HepG2 (cell line): Measurements from ENCODE around the gene HNRNPA2B1. TPM values are rescaled to one million over a fixed set of nuclear protein-coding genes. Genes with fewer than 3 reads are reported as not detected.

Experiments
- AGO2 ChIP-seq: fragments of 200-400 bp; formaldehyde crosslinking; optimal IDR thresholded peaks from 2 replicates; pipeline ENCODE3; 2017; ENCODE audit warnings: mild to moderate bottlenecking, low read depth, low read length, moderate library complexity
- ATF3 ChIP-seq: sonication (generic); formaldehyde crosslinking; IDR thresholded peaks from 2 replicates; pipeline ENCODE4 v1.4.0; 2020; ENCODE audit warnings: missing genetic modification reagents
- CREM ChIP-seq, 2 experiments: sonication (generic) in 1 of 2; formaldehyde crosslinking in 1 of 2; IDR thresholded peaks; 2 replicates each; pipeline versions ENCODE4 v1.4.0 to v1.6.1; 2016 to 2020; ENCODE audit warnings: antibody characterized with exemption in 1 of 2, mild to moderate bottlenecking in 1 of 2, missing genetic modification reagents in 1 of 2
- GTF2F1 ChIP-seq: fragments of 150-350 bp; IDR thresholded peaks from 2 replicates; pipeline ENCODE4 v1.6.1; 2014; ENCODE audit warnings: low read length
- HCFC1 ChIP-seq: fragments of 150-350 bp; IDR thresholded peaks from 2 replicates; pipeline ENCODE4 v1.6.1; 2014; ENCODE audit warnings: low read depth, low read length
- HDAC2 ChIP-seq: sonication (generic); formaldehyde crosslinking; IDR thresholded peaks from 2 replicates; pipeline ENCODE4 v1.4.0; 2020; ENCODE audit warnings: missing genetic modification reagents
- JARID2 ChIP-seq: sonication (generic); formaldehyde crosslinking; IDR thresholded peaks from 2 replicates; pipeline ENCODE4 v1.8.1; 2023; ENCODE audit warnings: missing genetic modification reagents, inconsistent platforms; ENCODE audit not compliant: insufficient replicate concordance
- KDM4B ChIP-seq: sonication (generic); formaldehyde crosslinking; IDR thresholded peaks from 2 replicates; pipeline ENCODE4 v1.4.0; 2020; ENCODE audit warnings: missing genetic modification reagents
- MBD4 ChIP-seq: IDR thresholded peaks from 2 replicates; pipeline ENCODE4 v1.6.1; 2012; ENCODE audit warnings: low read length, inconsistent platforms, borderline replicate concordance
- MYPOP ChIP-seq: sonication (generic); formaldehyde crosslinking; IDR thresholded peaks from 2 replicates; pipeline ENCODE4 v1.8.1; 2023; ENCODE audit warnings: mild to moderate bottlenecking, moderate library complexity, missing genetic modification reagents
- ZBTB33 ChIP-seq: sonication (generic); formaldehyde crosslinking; IDR thresholded peaks from 2 replicates; pipeline ENCODE4 v1.4.0; 2020; ENCODE audit warnings: missing genetic modification reagents
- ZNF792 ChIP-seq: IDR thresholded peaks from 2 replicates; pipeline ENCODE4 v1.6.1; 2016
- polyA plus RNA-seq, 8 experiments: library from polyadenylated mRNA; depleted of rRNA in 3 of 8; stranded (reverse) in 7 of 8; unstranded in 1 of 8; fragments of >200 nt; fragmentation: Illumina TruSeq in 4 of 8; extraction: Trizol in 4 of 8; gene quantifications; 2 replicates each; pipeline versions ENCODE4 v1.2.1 to v1.2.3, GENCODE V29; 2011 to 2016; ENCODE audit warnings: low read depth in 4 of 8, missing spikeins in 1 of 8, mixed read lengths in 1 of 8; ENCODE audit not compliant: insufficient read depth in 1 of 8
- total RNA-seq, 5 experiments: library from RNA; depleted of rRNA; stranded (reverse); fragments of >200 nt; fragmentation: Illumina TruSeq; extraction: Trizol; gene quantifications; 2 replicates each; pipeline ENCODE4 v1.2.3, GENCODE V29; 2016; ENCODE audit warnings: low read depth in 1 of 5
- TF ChIP-seq, protein P1 (sequence below): sonication (generic); formaldehyde crosslinking; IDR thresholded peaks from 2 replicates; pipeline ENCODE4 v1.9.0; 2021; ENCODE audit warnings: missing genetic modification reagents, borderline replicate concordance
- TF ChIP-seq, protein P2 (sequence below): sonication (generic); formaldehyde crosslinking; IDR thresholded peaks from 2 replicates; pipeline ENCODE4 v1.8.0; 2022; ENCODE audit warnings: mild to moderate bottlenecking, missing genetic modification reagents
- TF ChIP-seq, protein P3 (sequence below): sonication (generic); formaldehyde crosslinking; conservative IDR thresholded peaks from 2 replicates; pipeline ENCODE4 v1.4.0; 2020; ENCODE audit warnings: mild to moderate bottlenecking, missing genetic modification reagents, moderate library complexity
- TF ChIP-seq, protein P4 (sequence below): IDR thresholded peaks from 2 replicates; pipeline ENCODE4 v1.6.1; 2016; ENCODE audit warnings: mild to moderate bottlenecking, missing biosample characterization, missing genetic modification reagents

The HNRNPA2B1 gene
- total and polyA plus RNA-seq, 2 of the 13 experiments (the other 11 are each of a cell fraction or from before 2014, with no cell fraction given), result 193 to 412 TPM

DNA sequence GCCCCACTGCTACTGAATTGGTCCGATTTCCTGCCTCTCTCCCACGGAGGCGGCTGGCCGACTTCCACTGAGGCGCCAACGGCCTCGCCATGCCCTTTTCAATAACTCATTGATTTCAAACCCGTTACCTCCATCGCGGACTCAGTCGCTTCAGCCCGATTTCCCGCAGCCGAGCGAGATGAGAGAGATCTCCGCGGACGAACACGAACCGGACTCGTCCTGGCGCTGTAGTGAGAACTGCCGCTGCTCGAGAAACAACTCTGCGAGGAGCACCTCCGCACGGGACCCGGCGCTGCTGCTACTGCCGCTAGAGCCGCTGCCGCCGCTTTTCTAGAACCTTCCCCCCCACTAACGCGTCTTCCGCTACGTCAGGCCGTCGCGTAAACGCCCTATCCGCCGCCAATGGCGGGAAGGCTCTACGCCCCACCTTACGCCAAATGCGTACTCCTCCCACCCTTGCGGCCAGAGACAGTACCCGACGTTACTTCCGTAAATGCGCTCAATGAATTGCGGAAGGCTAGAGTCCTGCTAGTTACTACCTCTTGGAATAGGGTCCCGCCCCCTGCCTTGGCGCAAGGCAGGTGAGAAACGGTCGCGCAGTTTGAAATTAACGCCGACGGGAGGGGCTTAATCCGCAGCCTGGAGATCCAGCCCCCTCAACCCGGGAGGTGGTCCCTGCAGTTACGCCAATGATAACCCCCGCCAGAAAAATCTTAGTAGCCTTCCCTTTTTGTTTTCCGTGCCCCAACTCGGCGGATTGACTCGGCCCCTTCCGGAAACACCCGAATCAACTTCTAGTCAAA, at the start of gene HNRNPA2B1 (continued):
- TF ChIP-seq, protein P1, sequence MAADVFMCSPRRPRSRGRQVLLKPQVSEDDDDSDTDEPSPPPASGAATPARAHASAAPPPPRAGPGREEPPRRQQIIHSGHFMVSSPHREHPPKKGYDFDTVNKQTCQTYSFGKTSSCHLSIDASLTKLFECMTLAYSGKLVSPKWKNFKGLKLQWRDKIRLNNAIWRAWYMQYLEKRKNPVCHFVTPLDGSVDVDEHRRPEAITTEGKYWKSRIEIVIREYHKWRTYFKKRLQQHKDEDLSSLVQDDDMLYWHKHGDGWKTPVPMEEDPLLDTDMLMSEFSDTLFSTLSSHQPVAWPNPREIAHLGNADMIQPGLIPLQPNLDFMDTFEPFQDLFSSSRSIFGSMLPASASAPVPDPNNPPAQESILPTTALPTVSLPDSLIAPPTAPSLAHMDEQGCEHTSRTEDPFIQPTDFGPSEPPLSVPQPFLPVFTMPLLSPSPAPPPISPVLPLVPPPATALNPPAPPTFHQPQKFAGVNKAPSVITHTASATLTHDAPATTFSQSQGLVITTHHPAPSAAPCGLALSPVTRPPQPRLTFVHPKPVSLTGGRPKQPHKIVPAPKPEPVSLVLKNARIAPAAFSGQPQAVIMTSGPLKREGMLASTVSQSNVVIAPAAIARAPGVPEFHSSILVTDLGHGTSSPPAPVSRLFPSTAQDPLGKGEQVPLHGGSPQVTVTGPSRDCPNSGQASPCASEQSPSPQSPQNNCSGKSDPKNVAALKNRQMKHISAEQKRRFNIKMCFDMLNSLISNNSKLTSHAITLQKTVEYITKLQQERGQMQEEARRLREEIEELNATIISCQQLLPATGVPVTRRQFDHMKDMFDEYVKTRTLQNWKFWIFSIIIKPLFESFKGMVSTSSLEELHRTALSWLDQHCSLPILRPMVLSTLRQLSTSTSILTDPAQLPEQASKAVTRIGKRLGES (CRISPR knock-in tag), result peak; percentile 76; the same call in 1 of the 2 replicates
- no peak; the same call in 1 of the 2 replicates for TF ChIP-seq ZBTB33 (CRISPR knock-in tag)
- peak; percentile 95 for TF ChIP-seq MYPOP (CRISPR knock-in tag)
- TF ChIP-seq ZNF792 (CRISPR knock-in tag), result peak; percentile 71; the same call in 1 of the 2 replicates
- peak; percentile 97 for TF ChIP-seq AGO2
- peak; percentile 91 for TF ChIP-seq CREM (IDR thresholded peaks at IDR 0.05)
- TF ChIP-seq CREM (CRISPR knock-in tag; IDR thresholded peaks at IDR 0.05), result 0 out of 2 replicates have a peak, but pooled peaks have one; percentile 3
- TF ChIP-seq, protein P2, sequence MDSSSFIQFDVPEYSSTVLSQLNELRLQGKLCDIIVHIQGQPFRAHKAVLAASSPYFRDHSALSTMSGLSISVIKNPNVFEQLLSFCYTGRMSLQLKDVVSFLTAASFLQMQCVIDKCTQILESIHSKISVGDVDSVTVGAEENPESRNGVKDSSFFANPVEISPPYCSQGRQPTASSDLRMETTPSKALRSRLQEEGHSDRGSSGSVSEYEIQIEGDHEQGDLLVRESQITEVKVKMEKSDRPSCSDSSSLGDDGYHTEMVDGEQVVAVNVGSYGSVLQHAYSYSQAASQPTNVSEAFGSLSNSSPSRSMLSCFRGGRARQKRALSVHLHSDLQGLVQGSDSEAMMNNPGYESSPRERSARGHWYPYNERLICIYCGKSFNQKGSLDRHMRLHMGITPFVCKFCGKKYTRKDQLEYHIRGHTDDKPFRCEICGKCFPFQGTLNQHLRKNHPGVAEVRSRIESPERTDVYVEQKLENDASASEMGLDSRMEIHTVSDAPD (CRISPR knock-in tag), result peak; percentile 44; the same call in 1 of the 2 replicates
- TF ChIP-seq, protein P3, sequence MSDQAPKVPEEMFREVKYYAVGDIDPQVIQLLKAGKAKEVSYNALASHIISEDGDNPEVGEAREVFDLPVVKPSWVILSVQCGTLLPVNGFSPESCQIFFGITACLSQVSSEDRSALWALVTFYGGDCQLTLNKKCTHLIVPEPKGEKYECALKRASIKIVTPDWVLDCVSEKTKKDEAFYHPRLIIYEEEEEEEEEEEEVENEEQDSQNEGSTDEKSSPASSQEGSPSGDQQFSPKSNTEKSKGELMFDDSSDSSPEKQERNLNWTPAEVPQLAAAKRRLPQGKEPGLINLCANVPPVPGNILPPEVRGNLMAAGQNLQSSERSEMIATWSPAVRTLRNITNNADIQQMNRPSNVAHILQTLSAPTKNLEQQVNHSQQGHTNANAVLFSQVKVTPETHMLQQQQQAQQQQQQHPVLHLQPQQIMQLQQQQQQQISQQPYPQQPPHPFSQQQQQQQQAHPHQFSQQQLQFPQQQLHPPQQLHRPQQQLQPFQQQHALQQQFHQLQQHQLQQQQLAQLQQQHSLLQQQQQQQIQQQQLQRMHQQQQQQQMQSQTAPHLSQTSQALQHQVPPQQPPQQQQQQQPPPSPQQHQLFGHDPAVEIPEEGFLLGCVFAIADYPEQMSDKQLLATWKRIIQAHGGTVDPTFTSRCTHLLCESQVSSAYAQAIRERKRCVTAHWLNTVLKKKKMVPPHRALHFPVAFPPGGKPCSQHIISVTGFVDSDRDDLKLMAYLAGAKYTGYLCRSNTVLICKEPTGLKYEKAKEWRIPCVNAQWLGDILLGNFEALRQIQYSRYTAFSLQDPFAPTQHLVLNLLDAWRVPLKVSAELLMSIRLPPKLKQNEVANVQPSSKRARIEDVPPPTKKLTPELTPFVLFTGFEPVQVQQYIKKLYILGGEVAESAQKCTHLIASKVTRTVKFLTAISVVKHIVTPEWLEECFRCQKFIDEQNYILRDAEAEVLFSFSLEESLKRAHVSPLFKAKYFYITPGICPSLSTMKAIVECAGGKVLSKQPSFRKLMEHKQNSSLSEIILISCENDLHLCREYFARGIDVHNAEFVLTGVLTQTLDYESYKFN (CRISPR knock-in tag), result no peak; the same call in 1 of the 2 replicates
- no peak for TF ChIP-seq JARID2
- TF ChIP-seq HDAC2 (CRISPR knock-in tag), result peak; percentile 58
- peak; percentile 61; the same call in 1 of the 2 replicates for TF ChIP-seq GTF2F1
- TF ChIP-seq MBD4, result no peak
- TF ChIP-seq, protein P4, sequence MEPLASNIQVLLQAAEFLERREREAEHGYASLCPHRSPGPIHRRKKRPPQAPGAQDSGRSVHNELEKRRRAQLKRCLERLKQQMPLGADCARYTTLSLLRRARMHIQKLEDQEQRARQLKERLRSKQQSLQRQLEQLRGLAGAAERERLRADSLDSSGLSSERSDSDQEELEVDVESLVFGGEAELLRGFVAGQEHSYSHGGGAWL (CRISPR knock-in tag), result peak; percentile 72; the same call in 1 of the 2 replicates
- peak; percentile 36 for TF ChIP-seq KDM4B (CRISPR knock-in tag)
- TF ChIP-seq ATF3, result no peak; the same call in 1 of the 2 replicates
- TF ChIP-seq HCFC1, result no peak
